Measurements from ENCODE around the gene PLIN3.
"Not testable (repeated sequence)": the region's sequence is repeated elsewhere in the genome, so short reads cannot be mapped to it uniquely, and the experiment has no call there.

Gene PLIN3

DNA sequence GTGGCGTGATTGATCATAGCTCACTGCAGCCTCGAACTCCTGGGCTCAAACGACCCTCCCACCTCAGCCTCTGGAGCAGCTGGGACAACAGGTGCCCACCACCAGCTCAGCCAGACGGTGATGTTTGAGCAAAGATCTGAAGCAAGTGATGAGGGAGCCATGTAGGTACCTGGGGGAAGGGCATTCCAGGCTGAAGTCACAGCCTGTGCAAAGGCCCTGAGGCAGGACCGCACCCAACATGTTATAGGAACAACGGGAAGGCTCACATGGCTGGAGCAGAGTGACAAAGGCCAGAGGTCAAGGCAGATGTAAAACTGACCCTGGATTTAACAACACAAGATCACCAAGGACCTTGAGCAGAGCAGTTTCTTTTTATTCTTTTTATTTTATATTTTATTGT, 61.1 kb downstream of the PLIN3 start:
- no peak for DNase-seq

DNA sequence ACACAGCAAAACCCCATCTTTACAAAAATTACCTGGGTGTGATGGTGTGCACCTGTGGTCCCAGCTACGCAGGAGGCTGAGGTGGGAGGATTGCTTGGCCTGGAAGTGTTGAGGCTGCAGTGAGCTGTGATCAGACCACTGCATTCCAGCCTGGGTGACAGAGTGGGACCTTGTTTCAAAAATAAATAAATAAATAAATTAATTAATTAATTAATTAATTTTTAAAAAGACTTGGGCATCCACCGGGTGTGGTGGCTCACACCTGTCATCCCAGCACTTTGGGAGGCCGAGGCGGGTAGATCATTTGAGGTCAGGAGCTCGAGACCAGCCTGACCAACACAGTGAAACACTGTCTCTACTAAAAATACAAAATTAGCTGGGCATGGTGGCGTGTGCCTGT, 62.3 kb downstream of the PLIN3 start:
- DNase-seq = not testable (repeated sequence)

DNA sequence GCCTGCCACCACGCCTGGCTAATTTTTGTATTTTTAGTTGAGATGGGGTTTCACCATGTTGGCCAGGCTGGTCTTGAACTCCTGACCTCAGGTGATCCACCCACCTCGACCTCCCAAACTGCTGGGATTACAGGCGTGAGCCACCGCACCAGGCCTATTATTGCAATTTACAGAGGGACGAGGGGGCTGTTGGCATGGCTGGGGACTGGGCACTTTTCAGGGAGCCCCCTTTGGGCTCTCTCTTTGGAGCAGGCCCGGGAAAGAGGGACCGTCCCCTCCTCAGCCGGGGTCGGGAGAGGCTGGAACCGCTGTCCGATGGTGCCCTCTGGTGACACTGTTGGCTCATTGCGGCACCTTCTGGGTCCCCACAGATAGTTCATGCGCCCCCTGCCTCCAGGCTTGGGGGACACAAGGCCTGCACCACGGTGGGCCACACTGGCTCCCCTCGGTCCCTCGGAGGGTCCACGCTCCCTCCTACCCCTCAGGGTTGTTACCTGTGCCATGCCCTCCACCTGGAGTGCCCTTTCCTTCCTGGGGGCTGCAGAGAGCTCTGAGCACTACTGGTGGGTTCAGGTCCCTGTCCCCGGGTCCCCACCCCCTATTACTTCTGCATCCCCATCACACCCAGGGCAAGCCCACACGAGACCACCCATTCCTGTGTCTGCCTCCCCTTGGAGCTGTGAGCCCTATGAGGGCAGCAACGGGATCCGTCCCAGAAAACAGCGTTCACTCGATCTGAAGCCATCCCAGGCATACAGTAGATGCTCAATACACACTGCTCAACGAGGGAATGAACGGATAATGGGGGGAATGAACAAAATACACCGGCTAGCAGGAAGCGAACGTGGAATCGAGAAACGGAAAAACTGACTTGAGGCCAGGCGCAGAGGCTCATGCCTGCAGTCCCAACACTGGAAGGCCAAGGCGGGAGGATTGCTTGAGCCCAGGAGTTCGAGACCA, 63.5 kb downstream of the PLIN3 start:
- peak; percentile 86 for DNase-seq

DNA sequence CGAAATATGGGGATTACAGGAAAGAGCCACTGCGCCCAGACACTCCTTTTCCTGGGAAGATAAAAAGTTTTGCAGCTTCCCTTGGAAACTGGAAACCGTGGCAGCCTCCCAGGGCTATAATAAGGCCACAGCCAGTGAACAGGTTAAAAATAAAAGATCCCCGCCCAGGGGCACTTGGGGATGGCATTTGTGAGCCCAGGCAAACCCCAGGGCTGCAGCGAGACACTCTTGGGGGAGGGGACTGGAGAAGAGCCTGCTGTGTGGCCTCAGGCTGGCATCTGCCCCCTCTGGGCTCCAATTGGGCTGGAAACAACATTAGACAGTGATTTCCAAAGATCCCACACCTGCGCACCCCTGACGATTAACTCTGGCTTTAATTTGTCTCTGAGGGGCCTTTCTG, 64.8 kb downstream of the PLIN3 start:
- DNase-seq = no peak

DNA sequence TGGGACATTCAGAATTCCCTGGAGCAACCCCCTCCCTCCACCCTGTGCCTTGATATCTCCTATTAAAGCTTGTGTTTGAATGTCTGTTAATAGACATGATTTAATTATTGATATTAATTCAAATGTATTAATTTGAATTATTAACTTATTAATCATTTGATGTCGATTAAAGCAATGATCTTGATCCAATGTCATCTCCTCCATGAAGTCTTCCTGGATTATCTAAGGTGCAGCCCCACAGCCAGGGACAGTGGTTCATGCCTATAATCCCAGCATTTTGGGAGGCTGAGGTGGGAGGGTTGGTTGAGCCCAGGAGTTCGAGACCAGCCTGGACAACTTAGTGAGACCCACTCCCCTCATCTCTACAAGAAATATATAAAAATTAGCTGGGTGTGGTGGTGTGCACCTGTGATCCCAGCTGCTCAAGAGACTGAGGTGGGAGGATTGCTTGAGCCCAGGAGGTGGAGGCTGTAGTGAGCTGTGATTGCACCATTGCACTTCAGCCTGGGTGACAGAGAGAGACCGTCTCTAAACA, 66.3 kb downstream of the PLIN3 start:
- DNase-seq = no peak

DNA sequence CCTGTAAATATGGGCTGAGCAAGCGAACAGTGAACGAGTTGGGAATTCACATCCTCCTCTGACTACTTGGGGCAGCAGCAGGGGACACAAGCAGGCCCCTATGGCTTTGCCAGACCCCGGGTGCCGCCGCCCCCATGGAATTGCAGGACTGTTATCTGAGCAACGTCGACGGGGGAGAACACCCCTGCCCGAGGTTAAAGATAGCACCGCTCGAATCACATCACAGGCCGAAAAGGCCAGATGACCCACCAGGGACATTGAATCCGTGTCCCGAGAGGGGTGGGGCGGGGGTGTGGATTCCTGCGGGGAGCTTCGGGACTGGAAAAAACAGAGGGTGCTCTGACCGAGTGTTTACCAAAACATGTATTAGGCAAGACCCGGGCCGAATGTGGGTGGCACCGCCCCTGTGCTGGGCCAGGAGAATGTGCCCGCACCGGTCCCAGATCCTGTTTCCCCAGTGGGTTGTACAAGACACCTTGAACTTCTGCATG, 66.8 kb downstream of the PLIN3 start:
- no peak for DNase-seq

DNA sequence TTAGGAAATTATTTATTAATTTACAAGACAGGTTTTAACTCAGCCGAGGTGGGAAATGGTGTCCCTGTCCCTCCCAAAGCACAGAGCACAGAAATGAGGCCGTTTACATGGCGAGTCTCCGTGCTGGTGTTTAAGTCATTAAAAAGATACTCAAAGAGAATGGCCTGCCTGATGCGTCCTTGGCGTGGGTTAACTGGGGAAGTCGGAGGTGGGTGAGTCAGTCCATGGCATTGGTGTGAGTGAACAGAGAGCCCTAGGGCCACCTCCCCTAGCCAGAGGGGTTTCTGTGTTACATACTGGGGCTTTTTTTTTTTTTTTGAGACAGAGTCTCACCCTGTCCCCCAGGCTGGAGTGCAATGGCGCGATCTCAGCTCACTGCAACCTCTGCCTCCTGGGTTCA, 72.1 kb downstream of the PLIN3 start:
- DNase-seq = no peak

DNA sequence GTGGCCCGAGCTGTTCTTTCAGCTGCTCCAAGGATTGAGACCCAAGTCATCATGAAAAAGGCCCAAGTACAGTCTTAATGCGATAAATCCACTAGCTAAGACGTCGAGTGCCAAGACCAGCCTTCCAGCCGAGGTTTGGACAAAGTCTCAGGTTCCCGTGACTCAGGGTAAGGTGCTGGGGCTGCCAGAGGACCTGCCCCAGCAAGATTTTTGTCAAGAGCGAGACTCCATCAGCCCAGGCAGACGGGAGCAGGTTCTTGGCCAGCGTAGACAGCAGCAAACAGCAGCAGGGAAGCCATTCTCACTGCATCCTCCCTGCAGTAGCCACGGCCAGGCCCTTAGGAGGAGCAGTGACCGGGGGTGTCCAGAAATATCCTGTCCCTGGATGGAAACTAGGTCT, 72.5 kb downstream of the PLIN3 start:
- DNase-seq = no peak

DNA sequence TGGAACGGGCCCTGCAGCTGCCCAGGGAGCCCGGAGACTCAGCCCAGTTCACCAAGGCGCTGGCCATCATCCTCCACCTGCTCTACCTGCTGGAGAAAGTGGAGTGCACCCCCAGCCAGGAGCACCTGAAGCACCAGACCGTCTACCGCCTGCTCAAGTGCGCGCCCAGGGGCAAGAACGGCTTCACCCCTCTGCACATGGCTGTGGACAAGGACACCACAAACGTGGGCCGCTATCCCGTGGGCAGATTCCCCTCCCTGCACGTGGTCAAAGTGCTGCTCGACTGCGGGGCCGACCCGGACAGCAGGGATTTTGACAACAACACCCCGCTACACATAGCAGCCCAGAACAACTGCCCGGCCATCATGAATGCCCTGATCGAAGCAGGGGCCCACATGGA, 74.2 kb downstream of the PLIN3 start:
- not testable (repeated sequence) for DNase-seq

DNA sequence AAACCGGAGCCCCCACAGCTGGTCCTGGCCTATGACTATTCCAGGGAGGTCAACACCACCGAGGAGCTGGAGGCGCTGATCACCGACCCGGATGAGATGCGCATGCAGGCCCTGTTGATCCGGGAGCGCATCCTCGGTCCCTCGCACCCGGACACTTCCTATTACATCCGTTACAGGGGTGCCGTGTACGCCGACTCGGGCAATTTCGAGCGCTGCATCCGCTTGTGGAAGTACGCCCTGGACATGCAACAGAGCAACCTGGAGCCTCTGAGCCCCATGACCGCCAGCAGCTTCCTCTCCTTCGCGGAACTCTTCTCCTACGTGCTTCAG, 74.6 kb downstream of the PLIN3 start:
- not testable (repeated sequence) for DNase-seq

DNA sequence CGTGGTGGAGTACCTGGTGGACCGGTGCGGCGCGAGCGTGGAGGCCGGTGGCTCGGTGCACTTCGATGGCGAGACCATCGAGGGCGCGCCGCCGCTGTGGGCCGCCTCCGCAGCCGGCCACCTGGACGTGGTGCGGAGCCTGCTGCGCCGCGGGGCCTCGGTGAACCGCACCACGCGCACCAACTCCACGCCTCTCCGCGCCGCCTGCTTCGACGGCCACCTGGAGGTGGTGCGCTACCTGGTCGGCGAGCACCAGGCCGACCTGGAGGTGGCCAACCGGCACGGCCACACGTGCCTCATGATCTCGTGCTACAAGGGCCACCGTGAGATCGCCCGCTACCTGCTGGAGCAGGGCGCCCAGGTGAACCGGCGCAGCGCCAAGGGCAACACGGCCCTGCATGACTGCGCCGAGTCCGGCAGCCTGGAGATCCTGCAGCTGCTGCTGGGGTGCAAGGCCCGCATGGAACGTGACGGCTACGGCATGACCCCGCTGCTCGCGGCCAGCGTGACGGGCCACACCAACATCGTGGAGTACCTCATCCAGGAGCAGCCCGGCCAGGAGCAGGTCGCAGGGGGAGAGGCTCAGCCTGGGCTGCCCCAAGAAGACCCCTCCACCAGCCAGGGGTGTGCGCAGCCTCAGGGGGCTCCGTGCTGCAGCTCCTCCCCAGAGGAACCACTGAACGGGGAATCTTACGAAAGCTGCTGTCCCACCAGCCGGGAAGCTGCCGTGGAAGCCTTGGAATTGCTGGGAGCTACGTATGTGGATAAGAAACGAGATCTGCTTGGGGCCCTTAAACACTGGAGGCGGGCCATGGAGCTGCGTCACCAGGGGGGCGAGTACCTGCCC, 75.2 kb downstream of the PLIN3 start:
- peak; percentile 26 for DNase-seq

DNA sequence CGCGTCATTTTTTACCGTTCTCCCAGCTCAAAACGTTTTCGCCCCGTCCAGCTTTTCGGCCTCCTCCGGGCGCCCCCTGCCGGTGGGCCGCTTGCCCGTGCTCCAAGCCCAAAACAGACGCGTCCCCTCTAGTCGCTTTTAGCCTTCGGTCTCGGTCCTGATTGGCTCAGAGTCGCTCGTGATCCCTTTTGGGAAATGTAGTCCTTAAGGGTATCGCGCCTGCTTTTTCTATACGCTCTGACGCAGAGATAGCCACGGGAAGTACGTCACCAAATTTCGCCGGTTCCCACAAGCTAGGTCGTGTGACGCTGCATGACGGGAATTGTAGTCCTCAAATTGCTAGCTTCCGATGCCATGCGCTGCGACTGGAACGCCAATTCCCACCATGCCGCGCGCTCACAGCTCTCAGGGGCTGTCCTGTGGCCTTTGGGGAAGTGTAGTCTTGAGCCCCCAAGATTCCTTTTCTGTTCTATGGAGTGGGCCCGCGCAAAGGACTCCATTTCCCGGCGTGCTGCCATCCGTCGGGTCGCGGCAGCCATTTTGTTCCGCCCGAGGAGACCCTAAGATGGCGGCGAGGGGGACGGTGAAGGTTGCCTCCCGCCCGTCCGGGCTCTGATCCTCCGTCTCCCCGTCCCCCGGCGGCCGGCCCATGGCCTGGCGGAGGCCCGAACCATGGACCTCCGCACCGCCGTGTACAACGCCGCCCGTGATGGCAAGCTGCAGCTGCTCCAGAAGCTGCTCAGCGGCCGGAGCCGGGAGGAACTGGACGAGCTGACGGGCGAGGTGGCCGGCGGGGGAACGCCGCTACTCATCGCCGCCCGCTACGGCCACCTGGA, 76.1 kb downstream of the PLIN3 start, which contains the start of gene FEM1A:
TSS of gene FEM1A (plus strand) at position 552 of the 836 bp plus-strand sequence. CDS start at position 673, 121 bp downstream.
- DNase-seq = peak; percentile 100
